ENCODE results near the gene SYTL2.

The SYTL2 gene

GRCh38 chr11:85803920-85804319 lies 7.0 kb downstream of the SYTL2 start:
- Histone ChIP-seq H3K4me2 (ENCODE audit: low read length) (no peak overlapping the region), H3K27ac (ENCODE audit: low read depth, low read length, poor library complexity, severe bottlenecking) (no peak overlapping the region), H3K9me3 (ENCODE audit: low read length) (no peaks in the 10 kb centered on the region), H3K4me1 (ENCODE audit: insufficient read depth, low read length, severe bottlenecking) (peaks cover 6% of the 10 kb centered on the region), H3K9ac (ENCODE audit: low read length) (no peak overlapping the region), H4K20me1 (ENCODE audit: insufficient read depth, low read length) (no peaks in the 10 kb centered on the region), H2AFZ (ENCODE audit: low read length) (no peak overlapping the region), H3K79me2 (ENCODE audit: insufficient read depth, low read length) (no peaks in the 10 kb centered on the region), H3K36me3 (ENCODE audit: insufficient read depth, low read length) (no peaks in the 10 kb centered on the region), H3K9me2 (ENCODE audit: low read depth, low read length) (no peaks in the 10 kb centered on the region), H3F3A (ENCODE audit: insufficient read depth, low read length) (no peaks in the 10 kb centered on the region), H3K4me3 (ENCODE audit: low read depth, low read length, poor library complexity, severe bottlenecking) (no peak overlapping the region), H3K27me3 (ENCODE audit: insufficient read depth, low read length) (no peaks in the 10 kb centered on the region)
- TF ChIP-seq CTCF (IDR thresholded peaks at IDR 0.05; ENCODE audit: low read length) (no peak), EZH2 (IDR thresholded peaks at IDR 0.05; ENCODE audit: borderline replicate concordance, low read length) (no peak)

GRCh38 chr11:85803303-85803702 lies 7.6 kb downstream of the SYTL2 start:
- no peaks in the 10 kb centered on the region for H3K9me2 ChIP-seq (ENCODE audit: low read depth, low read length)
- H3F3A ChIP-seq (ENCODE audit: insufficient read depth, low read length) = no peaks in the 10 kb centered on the region
- H3K4me3 ChIP-seq (ENCODE audit: low read depth, low read length, poor library complexity, severe bottlenecking) = no peak overlapping the region
- H3K27ac ChIP-seq (ENCODE audit: low read depth, low read length, poor library complexity, severe bottlenecking) = no peak overlapping the region
- no peaks in the 10 kb centered on the region for H3K79me2 ChIP-seq (ENCODE audit: insufficient read depth, low read length)
- TF ChIP-seq CTCF (IDR thresholded peaks at IDR 0.05; ENCODE audit: low read length) (no peak), EZH2 (IDR thresholded peaks at IDR 0.05; ENCODE audit: borderline replicate concordance, low read length) (no peak)
- no peaks in the 10 kb centered on the region for H4K20me1 ChIP-seq (ENCODE audit: insufficient read depth, low read length)
- H3K36me3 ChIP-seq (ENCODE audit: insufficient read depth, low read length) = no peaks in the 10 kb centered on the region
- H3K4me1 ChIP-seq (ENCODE audit: insufficient read depth, low read length, severe bottlenecking) = no peaks in the 10 kb centered on the region
- H3K9ac ChIP-seq (ENCODE audit: low read length) = no peak overlapping the region
- no peaks in the 10 kb centered on the region for H3K27me3 ChIP-seq (ENCODE audit: insufficient read depth, low read length)
- H2AFZ ChIP-seq (ENCODE audit: low read length) = no peak overlapping the region
- no peaks in the 10 kb centered on the region for H3K9me3 ChIP-seq (ENCODE audit: low read length)
- no peak overlapping the region for H3K4me2 ChIP-seq (ENCODE audit: low read length)

GRCh38 chr11:85801527-85801926 lies 9.4 kb downstream of the SYTL2 start:
- no peak overlapping the region for H3K9ac ChIP-seq (ENCODE audit: low read length)
- H3K9me3 ChIP-seq (ENCODE audit: low read length) = no peaks in the 10 kb centered on the region
- H3K4me1 ChIP-seq (ENCODE audit: insufficient read depth, low read length, severe bottlenecking) = no peaks in the 10 kb centered on the region
- no peaks in the 10 kb centered on the region for H3K9me2 ChIP-seq (ENCODE audit: low read depth, low read length)
- H3K79me2 ChIP-seq (ENCODE audit: insufficient read depth, low read length) = no peaks in the 10 kb centered on the region
- no peak overlapping the region for H3K27ac ChIP-seq (ENCODE audit: low read depth, low read length, poor library complexity, severe bottlenecking)
- H4K20me1 ChIP-seq (ENCODE audit: insufficient read depth, low read length) = no peaks in the 10 kb centered on the region
- TF ChIP-seq EZH2 (IDR thresholded peaks at IDR 0.05; ENCODE audit: borderline replicate concordance, low read length) (no peak), CTCF (IDR thresholded peaks at IDR 0.05; ENCODE audit: low read length) (no peak)
- no peak overlapping the region for H3K4me3 ChIP-seq (ENCODE audit: low read depth, low read length, poor library complexity, severe bottlenecking)
- no peak overlapping the region for H3K4me2 ChIP-seq (ENCODE audit: low read length)
- H3F3A ChIP-seq (ENCODE audit: insufficient read depth, low read length) = no peaks in the 10 kb centered on the region
- no peaks in the 10 kb centered on the region for H3K36me3 ChIP-seq (ENCODE audit: insufficient read depth, low read length)
- H3K27me3 ChIP-seq (ENCODE audit: insufficient read depth, low read length) = no peaks in the 10 kb centered on the region
- no peak overlapping the region for H2AFZ ChIP-seq (ENCODE audit: low read length)

Measured in OCI-LY1 (cell line).